Esophagus muscularis mucosa (tissue), 4 donors: ENCODE results near the gene ACY1. TPM values are rescaled to one million over a fixed set of nuclear protein-coding genes. Genes with fewer than 3 reads are reported as not detected.

Experiments
- DNase-seq: peaks from one replicate; pipeline ENCODE4 v3.0.0-alpha.2; 2017; ENCODE audit errors: extremely low spot score
- H3K27ac ChIP-seq, 4 donors: fragments of 200-600 bp; sonication (generic); replicated peaks in 1 of 4; 1 replicate in 3 of 4; 2 replicates in 1 of 4; pipeline ENCODE4 v1.5.1; 2016 to 2019; ENCODE audit warnings: mild to moderate bottlenecking in 1 of 4
- H3K27me3 ChIP-seq, 4 donors: fragments of 200-600 bp; sonication (generic); one replicate each; pipeline versions ENCODE4 v1.5.1 to v1.6.0; 2016 to 2019
- H3K36me3 ChIP-seq, 4 donors: fragments of 200-600 bp; sonication (generic); one replicate each; pipeline ENCODE4 v1.5.1; 2016 to 2019
- H3K4me1 ChIP-seq, 4 donors: fragments of 200-600 bp; sonication (generic); one replicate each; pipeline ENCODE4 v1.5.1; 2016 to 2019
- H3K4me3 ChIP-seq, 4 donors: fragments of 200-600 bp; sonication (generic); 1 replicate in 2 of 4; 2 replicates in 2 of 4; pipeline ENCODE4 v1.5.1; 2016 to 2019; ENCODE audit warnings: mild to moderate bottlenecking in 4 of 4, moderate library complexity in 1 of 4
- H3K9me3 ChIP-seq, 4 donors: fragments of 200-600 bp; sonication (generic); 1 replicate in 3 of 4; 2 replicates in 1 of 4; pipeline ENCODE4 v1.5.1; 2016 to 2019
- CTCF ChIP-seq, 3 experiments: fragments of 200-600 bp in 2 of 3; fragments of 450-650 bp in 1 of 3; sonication (generic) in 2 of 3; IDR thresholded peaks; one replicate each; pipeline ENCODE4 v1.5.1; 2017 to 2019; ENCODE audit warnings: antibody characterized with exemption in 3 of 3, mild to moderate bottlenecking in 2 of 3, moderate library complexity in 1 of 3
- EP300 ChIP-seq: sonication (generic); formaldehyde crosslinking; IDR thresholded peaks from one replicate; pipeline ENCODE4 v1.6.1; 2017; ENCODE audit warnings: antibody characterized with exemption
- POLR2A ChIP-seq: fragments of 450-650 bp; IDR thresholded peaks from one replicate; pipeline ENCODE4 v1.6.1; 2017; ENCODE audit warnings: antibody characterized with exemption, moderate library complexity, mild to moderate bottlenecking, low read depth
- POLR2AphosphoS5 ChIP-seq, 2 donors: sonication (generic); formaldehyde crosslinking; IDR thresholded peaks; one replicate each; pipeline ENCODE4 v1.6.1; 2017; ENCODE audit warnings: antibody characterized with exemption in 2 of 2
- WGBS: methylation state at CpG from one replicate; pipeline ENCODE4 v1.1.5; 2018; 5-methylcytosine and 5-hydroxymethylcytosine counted together
- intact Hi-C: fragments of 100-400 bp; cut with DNase I; formaldehyde crosslinking; loops from one replicate; pipeline ENCODE4 v1.15.1; 2023
- total RNA-seq, 4 donors: library from RNA; depleted of rRNA; stranded (reverse); fragments of >200 nt; gene quantifications; one replicate each; pipeline versions ENCODE4 v1.1.0 to v1.2.1, GENCODE V29; 2016

ACY1 gene
- total RNA-seq, 4 donors from 2014 or later: 10.0 to 19.2 (median 15.8) TPM

- no peaks in the 10 kb centered on the region for H3K36me3 ChIP-seq
- no peaks in the 10 kb centered on the region for H3K27me3 ChIP-seq
- 39% methylated on average over 16 of the region's 20 CpGs for WGBS
- intact Hi-C loops: no loop called here
- peak overlapping the region; percentile 8 to 22 (median 19) for H3K4me3 ChIP-seq
- peaks cover 73 to 81% (median 77%) of the 10 kb centered on the region in 4 donors for H3K4me1 ChIP-seq
- TF ChIP-seq POLR2AphosphoS5 (IDR thresholded peaks at IDR 0.05) (peak; percentile 7 to 11), CTCF (IDR thresholded peaks at IDR 0.05) (no peak)
- no peaks in the 10 kb centered on the region for H3K9me3 ChIP-seq
- peak overlapping the region; percentile 59 to 71 (median 66) for H3K27ac ChIP-seq
- DNase-seq: no peak
Observed at GRCh38 chr3:52022323-52023100, 39.2 kb downstream of the ACY1 start.

GRCh38 chr3:52023101-52023770 is 39.9 kb downstream of the ACY1 start:
- intact Hi-C loops: no loop called here
- WGBS: 84% methylated on average over 3 of the region's 3 CpGs
- H3K4me3 ChIP-seq: peak overlapping the region in 3 of 4 donors; percentile 8 to 22 (median 22)
- no peaks in the 10 kb centered on the region for H3K27me3 ChIP-seq
- TF ChIP-seq EP300 (no peak), POLR2A (no peak), CTCF (IDR thresholded peaks at IDR 0.05) (no peak), POLR2AphosphoS5 (IDR thresholded peaks at IDR 0.05) (no peak)
- H3K27ac ChIP-seq: peak overlapping the region; percentile 59 to 71 (median 66)
- H3K9me3 ChIP-seq: no peaks in the 10 kb centered on the region
- H3K4me1 ChIP-seq: peaks cover 73 to 81% (median 76%) of the 10 kb centered on the region in 4 donors
- DNase-seq: no peak
- no peaks in the 10 kb centered on the region for H3K36me3 ChIP-seq

- H3K4me1 ChIP-seq: peaks cover 69 to 81% (median 71%) of the 10 kb centered on the region in 4 donors
- H3K27me3 ChIP-seq: no peaks in the 10 kb centered on the region
- WGBS: 83% methylated on average over 4 of the region's 8 CpGs
- no peak for DNase-seq
- intact Hi-C loops: no loop called here
- peak overlapping the region in 1 of 4 donors; percentile 1 for H3K4me3 ChIP-seq
- no peaks in the 10 kb centered on the region for H3K9me3 ChIP-seq
- TF ChIP-seq POLR2A (no peak), POLR2AphosphoS5 (IDR thresholded peaks at IDR 0.05) (no peak), EP300 (no peak), CTCF (IDR thresholded peaks at IDR 0.05) (no peak)
- peak overlapping the region; percentile 18 to 59 (median 28) for H3K27ac ChIP-seq
- no peaks in the 10 kb centered on the region for H3K36me3 ChIP-seq
Observed at GRCh38 chr3:52023860-52024764, 40.8 kb downstream of the ACY1 start.

- Histone ChIP-seq H3K4me1 (peaks cover 61 to 73% (median 63%) of the 10 kb centered on the region in 4 donors), H3K27me3 (no peaks in the 10 kb centered on the region), H3K27ac (no peak overlapping the region), H3K36me3 (no peaks in the 10 kb centered on the region), H3K4me3 (no peak overlapping the region), H3K9me3 (no peaks in the 10 kb centered on the region)
- no peak for DNase-seq
- TF ChIP-seq EP300 (no peak), POLR2A (no peak), POLR2AphosphoS5 (IDR thresholded peaks at IDR 0.05) (no peak), CTCF (IDR thresholded peaks at IDR 0.05) (no peak)
- 85% methylated on average over 6 of the region's 6 CpGs for WGBS
- intact Hi-C loops: no loop called here
Observed at GRCh38 chr3:52024765-52025452, 41.6 kb downstream of the ACY1 start.
